Esophagus squamous epithelium (tissue), 5 donors: ENCODE measurements around the gene ABCC1. TPM values are rescaled to one million over a fixed set of nuclear protein-coding genes. Genes with fewer than 3 reads are reported as not detected.

Experiments
- DNase-seq: peaks from one replicate; lab custom pipeline; 2025; lab: John Stamatoyannopoulos, UW
- H3K27ac ChIP-seq, 4 donors: fragments of 200-600 bp; sonication (generic); one replicate each; pipeline ENCODE4 v1.5.1; 2016 to 2019; ENCODE audit warnings: mild to moderate bottlenecking in 1 of 4
- H3K27me3 ChIP-seq, 4 donors: fragments of 200-600 bp; sonication (generic); 1 replicate in 3 of 4; 2 replicates in 1 of 4; pipeline versions ENCODE4 v1.5.1 to v1.6.0; 2017 to 2021; ENCODE audit warnings: antibody characterized with exemption in 1 of 4
- H3K36me3 ChIP-seq, 3 donors: fragments of 200-600 bp; sonication (generic); one replicate each; pipeline ENCODE4 v1.5.1; 2016 to 2019
- H3K4me1 ChIP-seq, 3 donors: fragments of 200-600 bp; sonication (generic); one replicate each; pipeline ENCODE4 v1.5.1; 2017 to 2019
- H3K4me3 ChIP-seq, 4 donors: fragments of 200-600 bp; sonication (generic); 1 replicate in 3 of 4; 2 replicates in 1 of 4; pipeline ENCODE4 v1.5.1; 2016 to 2019; ENCODE audit warnings: mild to moderate bottlenecking in 2 of 4, moderate library complexity in 1 of 4
- H3K9me3 ChIP-seq, 3 donors: fragments of 200-600 bp; sonication (generic); one replicate each; pipeline ENCODE4 v1.5.1; 2016 to 2019
- CTCF ChIP-seq, 6 experiments: fragments of 450-650 bp in 4 of 6; fragments of 200-600 bp in 2 of 6; sonication (generic) in 2 of 6; IDR thresholded peaks; one replicate each; pipeline ENCODE4 v1.5.1; 2016 to 2019; ENCODE audit warnings: antibody characterized with exemption in 6 of 6, mild to moderate bottlenecking in 4 of 6, moderate library complexity in 4 of 6
- POLR2A ChIP-seq, 4 donors: fragments of 450-650 bp; IDR thresholded peaks; one replicate each; pipeline ENCODE4 v1.6.1; 2017; ENCODE audit warnings: antibody characterized with exemption in 4 of 4, mild to moderate bottlenecking in 4 of 4, moderate library complexity in 3 of 4
- WGBS, 2 donors: methylation state at CpG; one replicate each; pipeline ENCODE4 v1.1.5; 2018; 5-methylcytosine and 5-hydroxymethylcytosine counted together
- intact Hi-C: fragments of 100-400 bp; cut with DNase I; formaldehyde crosslinking; loops from one replicate; pipeline ENCODE4 v1.15.0; 2022
- total RNA-seq, 4 donors: library from RNA; depleted of rRNA; stranded (reverse); fragments of >200 nt; gene quantifications; one replicate each; pipeline ENCODE4 v1.1.0, GENCODE V29; 2016
- donor health status: DM: yes; HTN: yes; CAD: no.

The ABCC1 gene
- total RNA-seq, 4 donors from 2014 or later: 22.9 to 56.7 (median 46.9) TPM

DNA sequence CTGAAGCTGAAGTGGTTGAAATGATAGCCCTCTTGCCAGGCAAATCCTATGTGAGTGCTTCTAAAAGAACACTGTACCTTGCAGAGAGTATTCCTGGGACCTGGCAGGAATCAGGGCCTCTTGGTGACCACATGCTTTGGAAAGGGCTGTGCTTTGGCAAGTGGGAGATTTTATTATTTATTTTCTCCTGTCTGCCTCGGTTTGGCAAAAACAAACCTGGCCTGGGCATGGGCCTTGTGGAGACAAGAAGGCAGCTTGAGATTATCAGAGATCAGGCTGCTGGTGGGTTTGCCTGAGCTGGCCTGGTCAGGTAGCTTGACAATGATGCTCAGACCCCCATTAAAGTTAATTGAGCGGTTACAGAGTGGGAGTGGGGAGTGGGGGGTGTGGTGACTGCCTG is 24.6 kb downstream of the ABCC1 start:
- Histone ChIP-seq H3K27me3 (no peaks in the 10 kb centered on the region), H3K4me1 (peaks cover 13 to 52% (median 47%) of the 10 kb centered on the region in 3 donors), H3K27ac (peak overlapping the region; percentile 32 to 88 (median 86)), H3K9me3 (peaks cover 0 to 7% (median 4%) of the 10 kb centered on the region in 3 donors), H3K36me3 (peaks cover 0 to 32% (median 0%) of the 10 kb centered on the region in 3 donors), H3K4me3 (no peak overlapping the region)
- WGBS, 2 donors: 75% methylated on average over 2 of the region's 2 CpGs
- intact Hi-C loops: no loop called here
- TF ChIP-seq CTCF (IDR thresholded peaks at IDR 0.05): no peak
- TF ChIP-seq POLR2A (IDR thresholded peaks at IDR 0.05): no peak
- no peak for DNase-seq

GRCh38 chr16:15975172-15975571 is 25.8 kb downstream of the ABCC1 start:
- TF ChIP-seq CTCF (IDR thresholded peaks at IDR 0.05): no peak
- TF ChIP-seq POLR2A (IDR thresholded peaks at IDR 0.05): no peak
- no peak for DNase-seq
- H3K4me3 ChIP-seq: no peak overlapping the region
- no peaks in the 10 kb centered on the region for H3K27me3 ChIP-seq
- intact Hi-C loops: no loop called here
- 78 to 85% methylated on average over 5 of the region's 5 CpGs for WGBS, 2 donors
- H3K27ac ChIP-seq: peak overlapping the region; percentile 74 to 96 (median 86)
- H3K4me1 ChIP-seq: peaks cover 13 to 52% (median 47%) of the 10 kb centered on the region in 3 donors
- H3K36me3 ChIP-seq: peaks cover 0 to 30% (median 0%) of the 10 kb centered on the region in 3 donors
- H3K9me3 ChIP-seq: peaks cover 0 to 7% (median 4%) of the 10 kb centered on the region in 3 donors

- peaks cover 0 to 9% (median 8%) of the 10 kb centered on the region in 3 donors for H3K9me3 ChIP-seq
- H3K36me3 ChIP-seq: peaks cover 0 to 27% (median 1%) of the 10 kb centered on the region in 3 donors
- intact Hi-C loops: no loop called here
- no peaks in the 10 kb centered on the region for H3K27me3 ChIP-seq
- H3K4me1 ChIP-seq: peaks cover 13 to 56% (median 47%) of the 10 kb centered on the region in 3 donors
- TF ChIP-seq CTCF (IDR thresholded peaks at IDR 0.05) (no peak), POLR2A (IDR thresholded peaks at IDR 0.05) (no peak)
- DNase-seq: no peak
- H3K27ac ChIP-seq: peak overlapping the region; percentile 74 to 96 (median 86)
- peak overlapping the region in 1 of 4 donors; percentile 8 for H3K4me3 ChIP-seq
- WGBS, 2 donors: 47 to 66% methylated on average over 4 of the region's 5 CpGs
These were observed 26.9 kb downstream of the ABCC1 start for GRCh38 chr16:15976225-15976812.

GRCh38 chr16:15976929-15977637 is 27.7 kb downstream of the ABCC1 start:
- no peaks in the 10 kb centered on the region for H3K27me3 ChIP-seq
- WGBS, 2 donors: 74 to 80% methylated on average over 6 of the region's 7 CpGs

More at GRCh38 chr16:15976929-15977637, 27.7 kb downstream of the ABCC1 start:
- H3K9me3 ChIP-seq: peaks cover 0 to 14% (median 13%) of the 10 kb centered on the region in 3 donors
- peaks cover 13 to 56% (median 47%) of the 10 kb centered on the region in 3 donors for H3K4me1 ChIP-seq
- DNase-seq: no peak
- H3K4me3 ChIP-seq: peak overlapping the region in 1 of 4 donors; percentile 8
- peaks cover 0 to 25% (median 4%) of the 10 kb centered on the region in 3 donors for H3K36me3 ChIP-seq
- TF ChIP-seq POLR2A (IDR thresholded peaks at IDR 0.05) (no peak), CTCF (IDR thresholded peaks at IDR 0.05) (no peak)
- intact Hi-C loops: no loop called here
- peak overlapping the region; percentile 74 to 96 (median 86) for H3K27ac ChIP-seq
